ENCODE data around the gene IL1RN. TPM values are rescaled to one million over a fixed set of nuclear protein-coding genes. Genes with fewer than 3 reads are reported as not detected.

IL1RN gene
- total and polyA plus RNA-seq, 5 donors from 2014 or later, result 0.23 to 0.59 TPM; not detected in 3

DNA sequence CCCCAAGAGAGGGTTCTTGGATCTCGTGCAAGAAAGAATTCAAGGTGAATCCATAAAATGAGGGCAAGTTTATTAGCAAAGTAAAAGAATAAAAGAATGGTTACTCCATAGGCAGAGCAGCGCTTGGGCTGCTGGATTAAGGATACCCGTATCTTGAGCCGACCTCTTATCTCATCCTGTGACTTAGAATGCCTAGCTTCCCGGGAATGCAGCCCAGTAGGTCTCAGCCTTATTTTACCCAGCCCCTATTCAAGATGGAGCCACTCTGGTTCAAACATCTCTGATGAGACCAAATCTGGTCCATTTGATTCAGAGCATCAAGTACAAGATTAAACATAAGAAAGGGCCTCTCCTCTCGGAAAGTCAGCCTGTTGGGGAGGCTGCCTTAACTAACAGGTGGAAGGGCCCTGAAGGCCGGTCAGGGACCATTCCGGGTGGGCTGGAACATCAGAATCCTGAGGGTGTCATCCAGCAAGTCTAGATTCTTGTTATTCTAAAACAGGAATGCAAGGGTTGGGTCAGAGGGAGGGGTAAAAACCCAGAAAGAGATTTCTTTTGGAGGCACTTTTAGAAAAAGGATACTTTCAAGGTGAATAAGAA is 52.1 kb downstream of the IL1RN start:
- H3K27me3 ChIP-seq (ENCODE audit: control insufficient read depth, insufficient read depth, low read length), result no peaks in the 10 kb centered on the region
- DNase-seq (no peak), ATAC-seq (ENCODE audit: low read depth in 2 of 2) (no peak)
- peaks cover 46% of the 10 kb centered on the region for H3K36me3 ChIP-seq (ENCODE audit: control insufficient read depth, insufficient read depth, low read length)
- H3K4me3 Mint-ChIP-seq, result peak overlapping the region; percentile 74 to 92 (median 92)
- peaks cover 17 to 89% (median 72%) of the 10 kb centered on the region in 4 donors for H3K4me1 Mint-ChIP-seq
- H3K9me3 ChIP-seq (ENCODE audit: control insufficient read depth in 2 of 2, low read length in 2 of 2), result no peaks in the 10 kb centered on the region
- peaks cover 93% of the 10 kb centered on the region for H3K4me1 ChIP-seq (ENCODE audit: control insufficient read depth, insufficient read depth, low read length, poor library complexity, severe bottlenecking)
- H3K36me3 Mint-ChIP-seq, result peaks cover 36% of the 10 kb centered on the region
- H3K27ac Mint-ChIP-seq, result peak overlapping the region; percentile 95 to 98 (median 96)
- H3K27ac ChIP-seq (ENCODE audit: insufficient read depth, low read length, poor library complexity, severe bottlenecking), result peak overlapping the region; percentile 51
- H3K9me3 Mint-ChIP-seq, result peaks cover 0 to 2% (median 0%) of the 10 kb centered on the region in 7 donors
- peak overlapping the region; percentile 43 for H3K4me3 ChIP-seq (ENCODE audit: low read depth, low read length)
- H3K27me3 Mint-ChIP-seq, result peaks cover 7% of the 10 kb centered on the region

DNA sequence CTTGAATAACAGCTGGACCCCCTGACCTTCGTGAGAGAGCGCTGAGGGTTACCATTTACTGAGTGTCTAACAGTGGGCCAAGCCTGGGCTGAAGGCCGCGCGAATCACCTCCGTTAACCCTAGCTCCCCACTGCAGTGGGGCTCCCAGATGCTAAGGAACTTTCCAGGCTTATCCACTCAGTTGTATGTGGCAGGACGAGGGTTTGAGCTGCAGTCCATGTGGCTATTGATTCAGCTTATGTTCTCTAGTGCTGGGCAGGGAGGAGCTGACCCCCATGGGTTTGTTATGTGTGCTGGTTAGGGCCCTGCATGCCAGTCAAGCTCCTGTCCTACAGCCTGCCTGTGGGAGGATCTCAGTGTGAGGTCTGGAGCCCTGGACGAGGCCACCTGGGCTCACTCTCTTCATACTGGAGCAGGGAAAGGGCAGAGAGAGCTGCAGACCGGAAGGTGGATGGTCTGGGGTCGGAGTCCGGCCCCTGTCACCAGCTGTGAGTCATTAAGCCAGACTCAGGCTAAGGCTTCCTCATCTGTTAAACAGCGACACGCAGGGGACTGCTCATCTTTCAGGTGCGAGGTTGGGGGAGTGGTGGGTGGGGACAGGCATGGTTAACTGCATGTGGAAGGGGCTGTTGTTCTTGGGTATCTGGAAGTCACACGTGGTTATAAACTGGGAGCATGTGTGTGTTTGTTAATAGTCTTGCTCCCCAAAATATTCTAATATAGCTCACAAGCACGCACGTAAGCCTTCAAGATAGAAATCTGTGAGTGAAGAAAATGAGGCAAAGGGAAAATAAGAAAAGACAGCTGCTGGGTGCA is 52.9 kb downstream of the IL1RN start:
- Histone ChIP-seq H3K4me3 (ENCODE audit: low read depth, low read length) (peak overlapping the region; percentile 43), H3K9me3 (ENCODE audit: control insufficient read depth in 2 of 2, low read length in 2 of 2) (no peaks in the 10 kb centered on the region), H3K4me1 (ENCODE audit: control insufficient read depth, insufficient read depth, low read length, poor library complexity, severe bottlenecking) (peaks cover 100% of the 10 kb centered on the region), H3K27ac (ENCODE audit: insufficient read depth, low read length, poor library complexity, severe bottlenecking) (peak overlapping the region; percentile 42), H3K36me3 (ENCODE audit: control insufficient read depth, insufficient read depth, low read length) (peaks cover 54% of the 10 kb centered on the region), H3K27me3 (ENCODE audit: control insufficient read depth, insufficient read depth, low read length) (no peaks in the 10 kb centered on the region)
- peak overlapping the region; percentile 95 to 98 (median 96) for H3K27ac Mint-ChIP-seq
- ATAC-seq (ENCODE audit: low read depth in 2 of 2) (no peak), DNase-seq (no peak)
- H3K27me3 Mint-ChIP-seq, result peaks cover 2% of the 10 kb centered on the region
- H3K4me1 Mint-ChIP-seq, result peaks cover 17 to 93% (median 74%) of the 10 kb centered on the region in 4 donors
- peaks cover 36% of the 10 kb centered on the region for H3K36me3 Mint-ChIP-seq
- peak overlapping the region; percentile 74 to 92 (median 88) for H3K4me3 Mint-ChIP-seq
- no peaks in the 10 kb centered on the region for H3K9me3 Mint-ChIP-seq

DNA sequence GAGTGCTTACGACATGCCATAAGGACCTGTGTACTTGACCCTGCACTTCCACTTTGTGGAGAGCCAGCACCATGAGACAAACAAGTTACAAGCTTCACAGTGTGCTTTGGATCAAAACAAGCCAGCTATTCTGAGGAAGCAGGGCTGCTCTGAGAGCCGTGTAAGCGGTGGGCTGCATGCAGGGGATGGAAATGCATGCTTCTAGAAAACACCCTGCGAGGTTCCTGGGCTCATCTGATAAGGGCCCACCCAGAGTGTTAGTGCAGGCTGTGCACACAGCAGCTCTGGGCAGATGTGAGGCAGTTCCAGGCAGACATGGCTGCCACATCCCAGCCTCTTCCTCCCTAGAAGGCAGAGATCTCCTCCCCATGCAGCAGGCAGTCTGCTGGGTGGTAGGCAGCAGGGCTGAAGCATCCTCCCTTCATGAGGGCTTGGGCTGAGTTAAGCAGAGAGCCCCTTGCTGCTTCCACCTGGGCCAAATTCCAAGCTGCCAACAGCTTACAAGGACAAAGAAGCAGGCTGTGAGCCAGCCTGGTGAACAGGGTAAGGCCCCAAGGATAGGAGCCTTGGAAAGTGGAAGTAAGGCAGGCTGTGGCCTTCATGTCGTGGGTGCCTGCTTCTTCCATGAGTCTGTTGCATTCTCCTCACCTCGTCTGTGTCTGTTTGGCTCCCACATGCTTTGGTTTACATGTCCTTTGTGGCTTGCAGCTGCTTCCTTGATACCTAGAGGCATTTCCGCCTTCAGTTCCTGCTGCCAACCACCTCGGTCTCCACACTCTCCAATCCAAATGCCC is 54.1 kb downstream of the IL1RN start:
- Mint-ChIP-seq H3K4me3 (peak overlapping the region; percentile 73 to 92 (median 81)), H3K4me1 (peaks cover 15 to 97% (median 80%) of the 10 kb centered on the region in 4 donors), H3K27me3 (no peaks in the 10 kb centered on the region), H3K9me3 (no peaks in the 10 kb centered on the region), H3K36me3 (peaks cover 38% of the 10 kb centered on the region), H3K27ac (peak overlapping the region; percentile 88 to 96 (median 95))
- peak overlapping the region; percentile 42 for H3K27ac ChIP-seq (ENCODE audit: insufficient read depth, low read length, poor library complexity, severe bottlenecking)
- DNase-seq, result peak in 1 of 3 donors; percentile 45
- H3K27me3 ChIP-seq (ENCODE audit: control insufficient read depth, insufficient read depth, low read length), result no peaks in the 10 kb centered on the region
- no peaks in the 10 kb centered on the region for H3K9me3 ChIP-seq (ENCODE audit: control insufficient read depth in 2 of 2, low read length in 2 of 2)
- peaks cover 100% of the 10 kb centered on the region for H3K4me1 ChIP-seq (ENCODE audit: control insufficient read depth, insufficient read depth, low read length, poor library complexity, severe bottlenecking)
- ATAC-seq (ENCODE audit: low read depth in 2 of 2), result peak in 1 of 2 donors; percentile 12
- peaks cover 65% of the 10 kb centered on the region for H3K36me3 ChIP-seq (ENCODE audit: control insufficient read depth, insufficient read depth, low read length)
- peak overlapping the region; percentile 24 for H3K4me3 ChIP-seq (ENCODE audit: low read depth, low read length)

DNA sequence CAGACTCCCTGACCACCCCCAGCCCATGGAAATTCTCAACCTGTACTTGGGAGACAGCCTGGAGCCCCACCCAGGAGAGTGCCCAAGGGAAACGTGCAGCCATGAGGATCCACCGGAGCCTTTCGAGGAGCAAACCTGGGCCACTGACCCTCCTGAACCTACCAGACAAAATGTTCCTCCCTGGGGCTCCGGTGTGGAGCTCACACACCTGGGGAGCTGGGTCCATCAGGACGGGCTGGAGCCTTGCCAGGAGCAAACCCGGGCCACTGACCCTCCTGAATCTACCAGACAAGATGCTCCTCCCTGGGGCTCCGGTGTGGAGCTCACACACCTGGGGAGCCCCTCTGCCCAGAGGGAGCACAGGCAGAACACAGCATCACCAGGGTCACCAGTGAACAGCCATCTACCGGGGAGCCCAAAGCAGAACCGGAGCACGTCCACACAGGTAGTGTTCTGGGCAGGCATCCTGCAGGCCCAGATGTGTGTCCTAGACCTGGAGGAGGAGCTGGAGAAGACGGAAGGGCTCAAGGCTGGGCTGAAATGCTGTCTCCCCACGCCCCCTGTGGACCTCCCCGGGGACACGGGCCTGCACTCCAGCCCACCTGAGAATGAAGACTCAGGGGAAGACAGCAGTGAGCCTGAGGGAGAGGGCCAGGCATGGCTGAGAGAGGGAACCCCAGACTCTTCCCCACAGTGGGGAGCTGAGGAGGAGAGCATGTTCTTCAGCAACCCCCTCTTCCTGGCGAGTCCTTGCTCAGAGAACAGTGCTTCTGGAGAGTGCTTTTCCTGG is 55.3 kb downstream of the IL1RN start:
- Histone ChIP-seq H3K27me3 (ENCODE audit: control insufficient read depth, insufficient read depth, low read length) (no peaks in the 10 kb centered on the region), H3K4me3 (ENCODE audit: low read depth, low read length) (no peak overlapping the region), H3K4me1 (ENCODE audit: control insufficient read depth, insufficient read depth, low read length, poor library complexity, severe bottlenecking) (peaks cover 94% of the 10 kb centered on the region), H3K36me3 (ENCODE audit: control insufficient read depth, insufficient read depth, low read length) (peaks cover 74% of the 10 kb centered on the region), H3K27ac (ENCODE audit: insufficient read depth, low read length, poor library complexity, severe bottlenecking) (no peak overlapping the region), H3K9me3 (ENCODE audit: control insufficient read depth in 2 of 2, low read length in 2 of 2) (no peaks in the 10 kb centered on the region)
- Mint-ChIP-seq H3K27ac (peak overlapping the region in 1 of 3 donors; percentile 95), H3K36me3 (peaks cover 31% of the 10 kb centered on the region), H3K9me3 (no peaks in the 10 kb centered on the region), H3K27me3 (no peaks in the 10 kb centered on the region), H3K4me3 (peak overlapping the region in 1 of 4 donors; percentile 85), H3K4me1 (peaks cover 14 to 94% (median 76%) of the 10 kb centered on the region in 4 donors)
- ATAC-seq (ENCODE audit: low read depth in 2 of 2) (no peak), DNase-seq (no peak)

DNA sequence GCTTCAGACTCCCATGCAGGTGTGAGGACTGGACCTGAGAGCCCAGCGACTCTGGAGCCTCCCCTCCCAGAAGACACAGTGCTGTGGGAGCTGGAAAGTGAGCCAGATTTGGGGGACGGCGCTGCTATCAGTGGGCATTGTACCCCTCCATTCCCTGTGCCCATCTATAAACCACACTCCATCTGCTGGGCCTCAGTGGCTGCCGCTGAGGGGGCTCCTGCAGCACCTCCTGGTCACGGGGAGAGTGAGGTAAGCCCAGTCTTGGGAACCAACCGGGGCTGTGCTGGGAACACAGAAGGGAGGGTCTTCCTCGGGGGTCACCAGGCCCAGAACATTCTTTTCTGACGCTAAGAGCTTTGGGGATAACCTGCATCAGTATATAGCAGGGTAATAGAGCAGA is 55.9 kb downstream of the IL1RN start:
- no peak for DNase-seq
- Mint-ChIP-seq H3K27ac (peak overlapping the region; percentile 63 to 95 (median 89)), H3K4me1 (peaks cover 17 to 93% (median 76%) of the 10 kb centered on the region in 4 donors), H3K4me3 (peak overlapping the region in 3 of 4 donors; percentile 33 to 67 (median 36)), H3K27me3 (no peaks in the 10 kb centered on the region), H3K9me3 (no peaks in the 10 kb centered on the region), H3K36me3 (peaks cover 34% of the 10 kb centered on the region)
- Histone ChIP-seq H3K27me3 (ENCODE audit: control insufficient read depth, insufficient read depth, low read length) (no peaks in the 10 kb centered on the region), H3K4me3 (ENCODE audit: low read depth, low read length) (no peak overlapping the region), H3K4me1 (ENCODE audit: control insufficient read depth, insufficient read depth, low read length, poor library complexity, severe bottlenecking) (peaks cover 90% of the 10 kb centered on the region), H3K36me3 (ENCODE audit: control insufficient read depth, insufficient read depth, low read length) (peaks cover 77% of the 10 kb centered on the region), H3K27ac (ENCODE audit: insufficient read depth, low read length, poor library complexity, severe bottlenecking) (no peak overlapping the region), H3K9me3 (ENCODE audit: control insufficient read depth in 2 of 2, low read length in 2 of 2) (no peaks in the 10 kb centered on the region)
- no peak for ATAC-seq (ENCODE audit: low read depth in 2 of 2)

Other genes starting within 250 kb of the IL1RN start
- not detected for gene IL37, start 216.4 kb upstream of the IL1RN start, total RNA-seq
- not detected for gene IL37, start 216.4 kb upstream of the IL1RN start, polyA plus RNA-seq
- gene IL36G, start 149.6 kb upstream of the IL1RN start, total RNA-seq, result not detected
- not detected for gene IL36G, start 149.6 kb upstream of the IL1RN start, polyA plus RNA-seq
- not detected for gene IL36A, start 122.1 kb upstream of the IL1RN start, total RNA-seq
- under 1 TPM in 3 of 4 donors, not detected in 1; 0.38 to 0.42 (median 0.42) TPM for gene IL36A, start 122.1 kb upstream of the IL1RN start, polyA plus RNA-seq
- gene IL36B, start 74.7 kb upstream of the IL1RN start, total RNA-seq, result not detected
- gene IL36B, start 74.7 kb upstream of the IL1RN start, polyA plus RNA-seq, result not detected
- not detected for gene IL36RN, start 68.4 kb upstream of the IL1RN start, total RNA-seq
- not detected for gene IL36RN, start 68.4 kb upstream of the IL1RN start, polyA plus RNA-seq
- not detected for gene IL1F10, start 59.6 kb upstream of the IL1RN start, total RNA-seq
- not detected for gene IL1F10, start 59.6 kb upstream of the IL1RN start, polyA plus RNA-seq
- gene PSD4, start 46.4 kb downstream of the IL1RN start, total RNA-seq, result 124 TPM
- gene PSD4, start 46.4 kb downstream of the IL1RN start, polyA plus RNA-seq, result 10 to 100 TPM; 18.1 to 26.3 (median 20.7) TPM
- gene PAX8, start 151.3 kb downstream of the IL1RN start, total RNA-seq, result 1.8 TPM
- under 1 TPM in 3 of 4 donors, not detected in 1; 0.24 to 0.52 (median 0.44) TPM for gene PAX8, start 151.3 kb downstream of the IL1RN start, polyA plus RNA-seq

Measured in CD4-positive, CD25-positive, alpha-beta regulatory T cell (primary cell).